ENCODE measurements around the gene STS.

STS gene

GRCh38 chrX:7119950-7120877 lies 27.3 kb upstream of the STS start:
- CTCF ChIA-PET = interaction anchor here (0.6 kb wide), 1 partner anchor 34 kb away, joined by 3 read pairs; no protein-coding TSS in a partner anchor
- Histone ChIP-seq H3K4me3 (ENCODE audit: control insufficient read depth in 1 of 7, extremely low read depth in 1 of 7, insufficient read depth in 4 of 7, low read depth in 2 of 7, low read length in 6 of 7) (no peak overlapping the region), H3K27ac (ENCODE audit: insufficient read depth in 1 of 2, low read depth in 1 of 2, low read length in 2 of 2, poor library complexity in 1 of 2, severe bottlenecking in 2 of 2) (no peak overlapping the region), H3K36me3 (ENCODE audit: control insufficient read depth in 4 of 4, insufficient read depth in 4 of 4, low read length in 3 of 4) (peaks cover 0 to 2% (median 0%) of the 10 kb centered on the region in 4 experiments), H3K27me3 (replicated peaks in 2 of 5; ENCODE audit: control insufficient read depth in 4 of 5, insufficient read depth in 5 of 5, low read length in 4 of 5) (no peaks in the 10 kb centered on the region), H3K9me3 (ENCODE audit: control extremely low read depth in 1 of 5, control insufficient read depth in 4 of 5, insufficient read depth in 2 of 5, low read depth in 1 of 5, low read length in 4 of 5) (peaks cover 0 to 4% (median 0%) of the 10 kb centered on the region in 5 experiments), H3K4me1 (ENCODE audit: control extremely low read depth in 1 of 4, control insufficient read depth in 4 of 4, insufficient read depth in 4 of 4, low read length in 3 of 4) (no peaks in the 10 kb centered on the region)
- 97% methylated on average over 4 of the region's 7 CpGs for WGBS (ENCODE audit: insufficient coverage)
- no peak for DNase-seq
- POLR2A ChIA-PET = no interaction called here

- WGBS (ENCODE audit: insufficient coverage) = no CpG with 5 or more reads among the region's 2 CpGs
- Histone ChIP-seq H3K27me3 (replicated peaks in 2 of 5; ENCODE audit: control insufficient read depth in 4 of 5, insufficient read depth in 5 of 5, low read length in 4 of 5) (no peaks in the 10 kb centered on the region), H3K4me3 (ENCODE audit: control insufficient read depth in 1 of 7, extremely low read depth in 1 of 7, insufficient read depth in 4 of 7, low read depth in 2 of 7, low read length in 6 of 7) (no peak overlapping the region), H3K9me3 (ENCODE audit: control extremely low read depth in 1 of 5, control insufficient read depth in 4 of 5, insufficient read depth in 2 of 5, low read depth in 1 of 5, low read length in 4 of 5) (peaks cover 0 to 4% (median 0%) of the 10 kb centered on the region in 5 experiments), H3K4me1 (ENCODE audit: control extremely low read depth in 1 of 4, control insufficient read depth in 4 of 4, insufficient read depth in 4 of 4, low read length in 3 of 4) (no peaks in the 10 kb centered on the region), H3K27ac (ENCODE audit: insufficient read depth in 1 of 2, low read depth in 1 of 2, low read length in 2 of 2, poor library complexity in 1 of 2, severe bottlenecking in 2 of 2) (no peak overlapping the region), H3K36me3 (ENCODE audit: control insufficient read depth in 4 of 4, insufficient read depth in 4 of 4, low read length in 3 of 4) (peaks cover 0 to 2% (median 0%) of the 10 kb centered on the region in 4 experiments)
- CTCF ChIA-PET = interaction anchor here (0.6 kb wide), 1 partner anchor 34 kb away, joined by 3 read pairs; no protein-coding TSS in a partner anchor
- DNase-seq = no peak
- POLR2A ChIA-PET = no interaction called here
Measured at GRCh38 chrX:7120878-7121219, 26.7 kb upstream of the STS start.

- H3K27ac ChIP-seq (ENCODE audit: insufficient read depth in 1 of 2, low read depth in 1 of 2, low read length in 2 of 2, poor library complexity in 1 of 2, severe bottlenecking in 2 of 2) = no peak overlapping the region
- H3K4me3 ChIP-seq (ENCODE audit: control insufficient read depth in 1 of 7, extremely low read depth in 1 of 7, insufficient read depth in 4 of 7, low read depth in 2 of 7, low read length in 6 of 7) = no peak overlapping the region
- no CpG with 5 or more reads among the region's 2 CpGs for WGBS (ENCODE audit: insufficient coverage)
- peaks cover 0 to 6% (median 0%) of the 10 kb centered on the region in 5 experiments for H3K9me3 ChIP-seq (ENCODE audit: control extremely low read depth in 1 of 5, control insufficient read depth in 4 of 5, insufficient read depth in 2 of 5, low read depth in 1 of 5, low read length in 4 of 5)
- H3K36me3 ChIP-seq (ENCODE audit: control insufficient read depth in 4 of 4, insufficient read depth in 4 of 4, low read length in 3 of 4) = peaks cover 0 to 8% (median 0%) of the 10 kb centered on the region in 4 experiments
- ChIA-PET CTCF (no interaction called here), POLR2A (no interaction called here)
- no peaks in the 10 kb centered on the region for H3K4me1 ChIP-seq (ENCODE audit: control extremely low read depth in 1 of 4, control insufficient read depth in 4 of 4, insufficient read depth in 4 of 4, low read length in 3 of 4)
- no peak for DNase-seq
- no peaks in the 10 kb centered on the region for H3K27me3 ChIP-seq (replicated peaks in 2 of 5; ENCODE audit: control insufficient read depth in 4 of 5, insufficient read depth in 5 of 5, low read length in 4 of 5)
Measured at GRCh38 chrX:7127056-7127455, 20.5 kb upstream of the STS start.

GRCh38 chrX:7131621-7132020 lies 15.9 kb upstream of the STS start:
- ChIA-PET CTCF (no interaction called here), POLR2A (no interaction called here)
- Histone ChIP-seq H3K9me3 (ENCODE audit: control extremely low read depth in 1 of 5, control insufficient read depth in 4 of 5, insufficient read depth in 2 of 5, low read depth in 1 of 5, low read length in 4 of 5) (peaks cover 0 to 2% (median 0%) of the 10 kb centered on the region in 5 experiments), H3K27ac (ENCODE audit: insufficient read depth in 1 of 2, low read depth in 1 of 2, low read length in 2 of 2, poor library complexity in 1 of 2, severe bottlenecking in 2 of 2) (no peak overlapping the region), H3K27me3 (replicated peaks in 2 of 5; ENCODE audit: control insufficient read depth in 4 of 5, insufficient read depth in 5 of 5, low read length in 4 of 5) (no peaks in the 10 kb centered on the region), H3K36me3 (ENCODE audit: control insufficient read depth in 4 of 4, insufficient read depth in 4 of 4, low read length in 3 of 4) (peaks cover 0 to 4% (median 0%) of the 10 kb centered on the region in 4 experiments), H3K4me1 (ENCODE audit: control extremely low read depth in 1 of 4, control insufficient read depth in 4 of 4, insufficient read depth in 4 of 4, low read length in 3 of 4) (peaks cover 0 to 12% (median 7%) of the 10 kb centered on the region in 4 experiments), H3K4me3 (ENCODE audit: control insufficient read depth in 1 of 7, extremely low read depth in 1 of 7, insufficient read depth in 4 of 7, low read depth in 2 of 7, low read length in 6 of 7) (no peak overlapping the region)
- no peak for DNase-seq
- WGBS (ENCODE audit: insufficient coverage) = 87% methylated on average over 10 of the region's 13 CpGs

- H3K4me3 ChIP-seq (ENCODE audit: control insufficient read depth in 1 of 7, extremely low read depth in 1 of 7, insufficient read depth in 4 of 7, low read depth in 2 of 7, low read length in 6 of 7) = no peak overlapping the region
- DNase-seq = peak; percentile 21 to 55 (median 51)
- ChIA-PET POLR2A (no interaction called here), CTCF (interaction anchor here (0.6 kb wide), 1 partner anchor 23 kb away, joined by 3 read pairs; no protein-coding TSS in a partner anchor)
- WGBS (ENCODE audit: insufficient coverage) = 89% methylated on average over 3 of the region's 3 CpGs
- no peaks in the 10 kb centered on the region for H3K36me3 ChIP-seq (ENCODE audit: control insufficient read depth in 4 of 4, insufficient read depth in 4 of 4, low read length in 3 of 4)
- no peak overlapping the region for H3K27ac ChIP-seq (ENCODE audit: insufficient read depth in 1 of 2, low read depth in 1 of 2, low read length in 2 of 2, poor library complexity in 1 of 2, severe bottlenecking in 2 of 2)
- peaks cover 0 to 2% (median 0%) of the 10 kb centered on the region in 5 experiments for H3K9me3 ChIP-seq (ENCODE audit: control extremely low read depth in 1 of 5, control insufficient read depth in 4 of 5, insufficient read depth in 2 of 5, low read depth in 1 of 5, low read length in 4 of 5)
- no peaks in the 10 kb centered on the region for H3K27me3 ChIP-seq (replicated peaks in 2 of 5; ENCODE audit: control insufficient read depth in 4 of 5, insufficient read depth in 5 of 5, low read length in 4 of 5)
- peaks cover 0 to 12% (median 7%) of the 10 kb centered on the region in 4 experiments for H3K4me1 ChIP-seq (ENCODE audit: control extremely low read depth in 1 of 4, control insufficient read depth in 4 of 4, insufficient read depth in 4 of 4, low read length in 3 of 4)
Measured at GRCh38 chrX:7132335-7133049, 15.0 kb upstream of the STS start.

- H3K27ac ChIP-seq (ENCODE audit: insufficient read depth in 1 of 2, low read depth in 1 of 2, low read length in 2 of 2, poor library complexity in 1 of 2, severe bottlenecking in 2 of 2) = no peak overlapping the region
- peaks cover 0 to 2% (median 0%) of the 10 kb centered on the region in 5 experiments for H3K9me3 ChIP-seq (ENCODE audit: control extremely low read depth in 1 of 5, control insufficient read depth in 4 of 5, insufficient read depth in 2 of 5, low read depth in 1 of 5, low read length in 4 of 5)
- no peaks in the 10 kb centered on the region for H3K27me3 ChIP-seq (replicated peaks in 2 of 5; ENCODE audit: control insufficient read depth in 4 of 5, insufficient read depth in 5 of 5, low read length in 4 of 5)
- no peak overlapping the region for H3K4me3 ChIP-seq (ENCODE audit: control insufficient read depth in 1 of 7, extremely low read depth in 1 of 7, insufficient read depth in 4 of 7, low read depth in 2 of 7, low read length in 6 of 7)
- H3K4me1 ChIP-seq (ENCODE audit: control extremely low read depth in 1 of 4, control insufficient read depth in 4 of 4, insufficient read depth in 4 of 4, low read length in 3 of 4) = peaks cover 0 to 12% (median 7%) of the 10 kb centered on the region in 4 experiments
- no peak for DNase-seq
- 64% methylated on average over 8 of the region's 8 CpGs for WGBS (ENCODE audit: insufficient coverage)
- ChIA-PET CTCF (interaction anchor here (0.6 kb wide), 1 partner anchor 24 kb away, joined by 3 read pairs; no protein-coding TSS in a partner anchor), POLR2A (interaction anchor here (0.6 kb wide), 1 partner anchor 72 kb away, joined by 3 read pairs; no protein-coding TSS in a partner anchor)
- H3K36me3 ChIP-seq (ENCODE audit: control insufficient read depth in 4 of 4, insufficient read depth in 4 of 4, low read length in 3 of 4) = no peaks in the 10 kb centered on the region
Measured at GRCh38 chrX:7133050-7133440, 14.5 kb upstream of the STS start.
